Uterus (tissue), 2 donors: Measurements from ENCODE around the gene ABL2.
A peak's percentile ranks its signal among the peaks of the same experiment; 100 is the strongest.

Experiments
- POLR2A ChIP-seq, 2 donors: fragments of 450-650 bp; IDR thresholded peaks; one replicate each; pipeline ENCODE4 v1.6.1; 2016; ENCODE audit warnings: antibody characterized with exemption in 2 of 2, mild to moderate bottlenecking in 1 of 2, moderate library complexity in 1 of 2
- TF ChIP-seq, protein P1 (sequence below), 4 experiments: fragments of 200-600 bp in 2 of 4; fragments of 450-650 bp in 2 of 4; sonication (generic) in 2 of 4; IDR thresholded peaks; one replicate each; pipeline ENCODE4 v1.5.1; 2016 to 2019; ENCODE audit warnings: antibody characterized with exemption in 4 of 4, mild to moderate bottlenecking in 2 of 4, moderate library complexity in 1 of 4

DNA sequence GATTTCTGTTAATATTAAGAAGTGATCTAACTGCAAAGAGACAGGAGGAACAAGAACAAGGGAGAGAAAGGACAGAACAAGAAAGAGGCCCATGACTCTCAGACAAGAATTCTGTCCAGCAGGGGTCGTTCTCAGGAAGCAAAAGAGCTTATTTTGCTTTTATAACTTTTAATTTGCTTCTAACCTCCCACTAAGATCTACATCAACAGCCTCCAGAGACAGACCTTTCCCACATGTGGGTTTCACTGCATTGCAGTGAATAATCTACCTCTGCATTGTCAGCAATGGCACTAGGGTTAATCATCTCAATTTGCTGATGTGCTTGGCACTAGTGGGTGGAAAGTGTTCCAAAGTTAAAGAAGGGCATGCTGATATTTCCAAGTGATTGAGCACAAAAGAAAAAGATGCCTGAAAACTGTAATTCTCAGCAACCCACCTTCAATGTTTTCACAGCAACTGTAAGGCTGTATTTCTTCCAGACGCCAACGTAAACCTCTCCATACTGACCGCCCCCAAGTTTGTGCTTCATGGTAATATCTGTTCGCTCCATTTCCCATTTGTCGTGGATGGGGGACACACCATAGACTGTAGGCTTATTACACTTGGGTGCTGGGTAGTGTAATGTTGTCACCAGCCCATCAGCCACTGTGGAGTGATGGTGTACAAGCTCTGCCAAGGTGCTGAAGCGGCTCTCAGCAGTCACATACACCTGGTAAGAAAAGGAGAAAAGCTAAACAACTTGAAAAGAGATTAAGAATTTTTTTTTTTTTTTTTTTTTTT is 108.1 kb downstream of the ABL2 start:
- TF ChIP-seq, protein P1, sequence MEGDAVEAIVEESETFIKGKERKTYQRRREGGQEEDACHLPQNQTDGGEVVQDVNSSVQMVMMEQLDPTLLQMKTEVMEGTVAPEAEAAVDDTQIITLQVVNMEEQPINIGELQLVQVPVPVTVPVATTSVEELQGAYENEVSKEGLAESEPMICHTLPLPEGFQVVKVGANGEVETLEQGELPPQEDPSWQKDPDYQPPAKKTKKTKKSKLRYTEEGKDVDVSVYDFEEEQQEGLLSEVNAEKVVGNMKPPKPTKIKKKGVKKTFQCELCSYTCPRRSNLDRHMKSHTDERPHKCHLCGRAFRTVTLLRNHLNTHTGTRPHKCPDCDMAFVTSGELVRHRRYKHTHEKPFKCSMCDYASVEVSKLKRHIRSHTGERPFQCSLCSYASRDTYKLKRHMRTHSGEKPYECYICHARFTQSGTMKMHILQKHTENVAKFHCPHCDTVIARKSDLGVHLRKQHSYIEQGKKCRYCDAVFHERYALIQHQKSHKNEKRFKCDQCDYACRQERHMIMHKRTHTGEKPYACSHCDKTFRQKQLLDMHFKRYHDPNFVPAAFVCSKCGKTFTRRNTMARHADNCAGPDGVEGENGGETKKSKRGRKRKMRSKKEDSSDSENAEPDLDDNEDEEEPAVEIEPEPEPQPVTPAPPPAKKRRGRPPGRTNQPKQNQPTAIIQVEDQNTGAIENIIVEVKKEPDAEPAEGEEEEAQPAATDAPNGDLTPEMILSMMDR (IDR thresholded peaks at IDR 0.05) = peak; percentile 46 to 71 (median 60)
- no peak for TF ChIP-seq POLR2A (IDR thresholded peaks at IDR 0.05)
